ENCODE results near the gene HS6ST2.
"Not testable (repeated sequence)": the region's sequence is repeated elsewhere in the genome, so short reads cannot be mapped to it uniquely, and the experiment has no call there.

HS6ST2 gene

DNA sequence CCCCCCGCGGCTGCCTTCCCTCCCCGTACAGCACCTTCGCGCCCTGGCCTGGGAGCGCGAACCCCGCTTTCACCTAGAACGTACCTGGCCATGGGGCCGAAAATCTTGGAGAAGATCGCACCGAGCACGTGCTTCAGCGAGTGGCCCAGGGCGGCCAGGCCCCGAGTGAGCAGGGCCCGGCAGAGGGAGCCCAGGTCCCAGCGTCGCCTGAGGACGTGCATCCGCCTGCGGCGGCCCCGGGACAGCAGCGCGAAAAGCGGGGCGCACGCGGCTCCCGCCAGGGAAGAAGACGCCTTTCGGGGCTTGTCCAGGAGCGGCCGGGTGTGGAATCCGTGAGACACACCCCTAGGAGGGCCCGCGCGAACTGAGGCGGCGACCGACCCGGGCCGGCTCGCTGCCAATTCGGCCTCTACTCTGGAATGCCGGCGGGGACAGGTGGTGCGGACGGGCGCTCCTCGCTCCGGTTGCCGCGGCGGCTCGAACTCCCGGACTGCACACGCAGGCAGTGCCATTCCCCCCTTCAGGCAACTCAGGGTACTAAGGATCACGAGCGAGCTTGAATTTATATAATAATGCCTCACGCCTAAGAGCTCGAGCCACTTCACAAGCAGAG lies at the start of gene HS6ST2:
Gene HS6ST2 (minus strand): TSS at position 539 of the 613 bp plus-strand sequence.
- no peak for DNase-seq (ENCODE audit: low read depth)

DNA sequence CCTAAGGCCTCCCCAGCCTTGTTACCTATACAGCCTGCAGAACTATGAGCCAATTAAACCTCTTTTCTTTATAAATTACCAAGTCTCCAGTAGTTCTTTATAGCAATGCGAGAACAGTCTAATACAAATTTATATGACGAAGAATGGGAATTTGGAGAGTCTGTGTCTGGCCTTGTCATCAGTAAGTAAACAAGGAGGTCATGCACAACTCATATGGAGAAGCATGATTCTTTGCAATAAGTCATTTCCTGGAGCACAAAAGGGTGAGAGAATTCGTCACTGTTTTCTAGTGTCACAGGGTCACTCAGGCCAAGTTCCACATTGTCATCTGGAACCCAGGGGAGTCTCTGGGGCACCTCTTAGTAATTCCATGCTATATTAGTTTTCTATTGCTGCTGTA lies 49.0 kb upstream of the HS6ST2 start:
- DNase-seq (ENCODE audit: low read depth) = no peak

DNA sequence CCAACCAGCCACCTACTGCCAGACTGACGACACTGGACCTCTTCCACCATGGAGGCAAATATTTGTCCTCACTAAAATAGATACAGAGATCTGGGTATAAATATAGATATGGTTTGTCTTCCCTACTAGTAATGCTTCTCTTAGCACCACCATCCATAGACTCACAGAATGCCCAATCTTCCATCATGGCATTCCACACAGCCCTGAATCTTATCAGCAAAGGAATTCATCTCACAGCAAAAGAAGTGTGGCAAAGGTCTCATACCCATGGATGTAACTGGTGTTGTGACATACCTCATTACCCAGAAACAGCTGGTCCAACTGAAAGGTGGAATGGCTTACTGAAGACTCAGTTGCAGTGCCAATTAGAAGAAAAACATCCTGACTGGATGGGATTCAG lies 47.2 kb upstream of the HS6ST2 start:
- DNase-seq (ENCODE audit: low read depth) = no peak

DNA sequence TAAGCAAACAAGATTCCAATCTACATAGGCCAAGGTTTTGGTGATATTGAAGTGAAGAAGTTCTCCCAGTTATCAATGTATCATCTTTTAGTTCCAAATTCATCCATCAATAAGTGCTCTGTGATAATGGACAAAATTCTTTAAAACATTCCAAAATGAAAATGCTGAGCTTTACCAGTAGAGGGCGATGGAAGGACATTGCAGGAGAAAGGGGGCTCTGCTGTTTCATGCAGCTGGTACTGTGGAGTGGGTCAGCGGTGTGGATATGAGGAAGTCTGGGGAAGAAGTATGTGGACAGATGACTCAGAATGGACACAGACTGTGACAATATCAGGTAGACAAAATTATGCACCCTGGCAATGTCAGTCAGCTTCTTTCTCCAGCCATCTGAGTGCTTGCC lies 46.6 kb upstream of the HS6ST2 start:
- DNase-seq (ENCODE audit: low read depth) = no peak

DNA sequence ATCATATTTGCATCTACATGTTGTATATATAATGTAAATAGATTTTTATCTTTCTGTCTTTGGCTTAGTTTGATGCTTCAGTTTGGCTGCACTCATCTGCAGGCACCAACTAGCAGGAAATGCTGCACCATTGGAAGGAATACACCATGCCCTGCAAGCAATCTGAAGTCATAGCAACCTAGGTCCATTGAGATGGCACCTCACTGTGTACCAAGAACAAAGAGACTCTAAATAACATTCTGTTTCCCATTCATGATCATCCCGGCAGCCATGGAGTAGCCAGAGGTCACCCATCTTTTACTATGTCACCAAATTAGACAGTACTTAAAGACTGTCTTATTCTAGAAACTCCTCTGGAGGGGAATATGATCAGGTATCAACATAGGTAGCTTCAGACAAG lies 40.8 kb upstream of the HS6ST2 start:
- DNase-seq (ENCODE audit: low read depth) = no peak

DNA sequence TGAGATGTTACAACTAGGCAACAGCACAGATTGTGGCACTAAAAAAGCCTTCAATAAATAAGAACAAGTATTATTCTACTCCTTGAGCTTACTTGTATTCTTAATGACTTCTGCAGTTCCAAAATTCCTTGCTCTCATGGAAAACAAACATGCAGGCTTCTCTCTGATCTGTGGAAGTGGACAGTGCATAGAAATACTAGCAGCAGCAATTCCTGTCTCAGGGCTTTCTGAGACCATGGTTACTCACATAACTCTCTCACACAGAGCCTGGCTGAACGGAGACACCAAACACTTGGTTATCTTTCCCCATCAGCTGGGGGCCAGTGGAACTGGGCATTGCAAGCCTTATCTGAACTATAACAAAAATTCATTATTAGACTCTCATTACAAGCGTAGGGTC lies 32.4 kb upstream of the HS6ST2 start:
- DNase-seq (ENCODE audit: low read depth) = no peak

DNA sequence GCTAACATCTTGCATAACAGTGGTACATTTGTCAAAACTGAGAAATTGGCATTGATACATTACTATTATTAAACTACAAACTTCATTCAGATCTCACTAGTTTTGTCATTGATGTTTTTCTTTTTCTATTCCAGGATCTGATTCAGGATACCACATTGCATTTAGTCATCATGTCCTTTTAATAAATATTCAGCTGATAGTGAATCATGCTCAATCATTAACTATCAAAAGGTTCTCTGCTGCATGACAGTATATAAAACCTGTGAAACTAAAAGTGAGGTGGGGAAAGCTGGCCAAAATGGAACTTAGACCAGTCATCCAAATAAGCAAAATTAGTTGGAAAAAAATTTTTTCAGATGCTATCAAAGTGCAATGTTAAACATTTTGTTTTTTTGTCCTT lies 28.1 kb upstream of the HS6ST2 start:
- no peak for DNase-seq (ENCODE audit: low read depth)

DNA sequence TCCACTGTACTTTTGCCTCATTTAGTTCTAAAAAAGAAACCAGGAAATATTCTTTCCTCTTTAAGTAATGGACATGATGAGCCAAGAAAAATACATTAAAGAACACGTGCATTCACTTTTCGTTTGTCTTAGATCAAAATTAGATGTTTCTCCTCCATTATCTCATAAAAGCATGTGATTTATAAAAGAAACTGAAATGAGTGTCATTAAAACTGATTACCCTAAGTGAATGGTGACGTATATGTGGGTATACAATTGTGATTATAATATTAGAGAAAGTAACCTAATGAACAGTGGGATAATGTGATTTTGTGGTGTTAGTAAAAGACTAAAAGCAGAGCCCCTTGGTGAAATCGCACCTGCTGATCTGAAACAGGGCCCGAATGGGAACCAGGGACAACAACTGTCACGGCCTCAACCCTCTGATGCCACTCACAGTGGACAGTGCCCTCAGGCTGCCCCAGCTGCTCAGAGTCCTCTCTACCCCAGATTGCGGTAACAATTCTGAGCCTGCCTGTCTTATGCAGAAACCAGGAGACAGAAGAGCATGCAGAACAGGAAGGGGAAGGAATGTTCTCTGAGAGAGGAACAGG lies 25.7 kb upstream of the HS6ST2 start:
- no peak for DNase-seq (ENCODE audit: low read depth)

DNA sequence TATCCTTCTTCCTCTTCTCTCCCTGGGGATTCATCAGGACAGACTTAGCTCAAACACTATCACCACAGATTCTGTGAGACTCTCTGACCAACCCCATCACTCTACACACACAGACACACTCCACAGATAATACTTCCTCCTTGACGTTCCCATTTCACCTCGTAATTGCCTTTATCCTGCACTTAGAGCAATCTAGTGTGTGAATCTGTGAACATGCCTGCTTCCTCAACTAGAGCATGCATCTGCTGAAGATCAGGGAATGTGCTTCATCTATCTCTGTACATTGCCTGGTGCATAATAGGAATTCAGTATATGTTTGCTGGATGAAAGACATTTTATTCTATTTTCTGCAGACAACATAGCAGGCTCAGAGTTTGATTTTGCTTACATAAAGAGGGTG lies 25.1 kb upstream of the HS6ST2 start:
- DNase-seq (ENCODE audit: low read depth) = no peak

DNA sequence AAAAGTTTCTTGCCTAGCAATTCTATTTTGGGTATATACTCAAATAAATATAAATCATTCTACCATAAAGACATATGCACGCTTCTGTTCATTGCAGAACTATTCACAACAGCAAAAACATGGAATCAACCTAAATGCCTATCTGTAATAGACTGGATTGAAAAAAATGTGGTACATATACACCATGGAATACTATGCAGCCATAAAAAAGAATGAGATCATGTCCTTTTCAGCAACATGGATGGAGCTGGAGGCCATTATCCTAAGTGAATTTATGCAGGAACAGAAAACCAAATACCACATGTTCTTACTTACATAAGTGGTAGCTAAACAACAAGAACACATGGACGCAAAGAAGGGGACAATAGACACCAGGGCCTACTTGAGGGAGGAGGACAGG lies 21.6 kb upstream of the HS6ST2 start:
- DNase-seq (ENCODE audit: low read depth) = not testable (repeated sequence)

DNA sequence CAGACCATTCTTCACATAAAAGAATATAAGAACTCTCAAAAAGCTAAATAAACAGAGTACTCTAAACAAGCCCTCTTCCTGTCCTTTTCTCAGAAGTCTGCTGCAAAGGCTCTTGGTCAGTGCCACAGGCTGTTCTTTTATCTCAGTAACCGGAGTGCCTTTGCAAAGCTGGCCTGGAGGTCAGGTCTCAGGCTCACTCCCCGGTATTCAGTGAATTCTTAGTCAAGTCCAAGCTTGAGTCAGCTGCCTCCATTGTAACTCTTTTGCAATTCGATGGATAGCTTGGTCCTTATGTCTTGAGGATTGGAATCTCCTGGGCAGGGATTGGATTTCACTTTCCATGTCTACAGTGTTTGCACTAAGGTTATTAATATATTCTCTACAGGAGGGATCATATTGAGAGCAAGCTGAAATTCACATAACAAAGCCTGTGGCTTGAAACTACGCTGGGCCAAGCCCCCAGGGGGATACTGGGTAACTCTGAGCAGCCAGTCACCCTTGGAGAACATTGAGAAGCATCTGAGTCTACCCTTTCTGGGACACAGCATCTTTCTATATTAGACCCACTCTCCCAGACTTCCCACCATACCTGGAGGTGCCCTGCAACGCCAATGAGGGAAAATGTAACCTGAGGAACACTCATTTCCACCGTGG lies 10.0 kb upstream of the HS6ST2 start:
- DNase-seq (ENCODE audit: low read depth) = no peak

DNA sequence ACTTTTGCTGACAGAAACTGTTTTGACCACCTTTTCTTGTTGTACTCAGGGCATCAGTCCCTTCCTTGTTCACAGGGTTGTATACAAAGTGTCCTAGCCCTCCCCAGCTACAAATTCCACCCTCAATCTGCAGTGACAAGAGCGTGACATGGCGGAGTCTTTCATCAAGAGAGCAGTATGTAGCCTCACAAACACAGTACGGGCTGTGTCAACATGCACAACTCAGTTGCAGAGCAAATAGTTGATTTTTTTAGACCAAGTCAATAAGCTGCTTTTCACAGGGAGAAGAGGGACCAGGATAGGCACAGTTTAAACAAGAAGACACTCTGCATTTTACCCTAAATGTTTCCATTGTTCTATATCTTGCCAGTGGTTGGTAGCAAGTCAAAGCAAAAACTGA lies 8.6 kb upstream of the HS6ST2 start:
- DNase-seq (ENCODE audit: low read depth) = no peak

DNA sequence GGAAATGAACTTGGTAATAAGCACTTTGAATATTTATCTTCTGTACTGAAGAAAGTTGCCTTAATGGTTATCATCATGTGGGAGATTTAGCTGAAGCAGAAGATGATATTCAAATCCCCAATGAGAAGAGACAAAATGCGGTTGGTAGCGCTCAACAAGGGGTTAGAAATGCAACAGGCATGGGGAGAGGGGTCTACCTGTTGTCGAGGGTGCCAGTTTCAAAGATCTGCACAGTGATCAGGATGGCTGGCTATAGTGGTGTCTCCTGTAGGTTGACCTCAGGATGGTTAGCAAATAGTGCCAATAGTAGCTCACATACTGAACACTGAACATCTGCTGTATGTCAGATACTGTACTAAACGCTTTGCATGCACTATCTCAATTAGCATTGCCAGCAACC lies 7.0 kb upstream of the HS6ST2 start:
- no peak for DNase-seq (ENCODE audit: low read depth)

DNA sequence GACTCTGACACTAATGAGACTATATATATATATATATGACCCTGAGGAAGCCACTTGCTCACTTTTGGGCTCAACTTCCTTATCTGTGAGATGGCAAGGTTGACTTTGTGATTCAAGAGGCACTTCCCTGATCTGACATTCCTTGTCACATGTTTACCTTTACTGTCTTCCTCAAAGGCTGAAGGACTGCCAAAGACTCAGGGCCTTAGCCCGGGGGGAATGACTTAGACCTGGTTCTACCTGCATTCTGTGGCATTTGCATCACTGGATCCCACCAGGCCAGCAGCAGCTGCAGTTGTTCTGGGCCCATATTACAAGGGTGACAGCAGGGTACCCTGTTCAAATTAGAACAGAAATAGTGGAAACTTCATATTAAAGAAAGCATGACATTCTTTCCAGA lies 3.1 kb upstream of the HS6ST2 start:
- DNase-seq (ENCODE audit: low read depth) = no peak

DNA sequence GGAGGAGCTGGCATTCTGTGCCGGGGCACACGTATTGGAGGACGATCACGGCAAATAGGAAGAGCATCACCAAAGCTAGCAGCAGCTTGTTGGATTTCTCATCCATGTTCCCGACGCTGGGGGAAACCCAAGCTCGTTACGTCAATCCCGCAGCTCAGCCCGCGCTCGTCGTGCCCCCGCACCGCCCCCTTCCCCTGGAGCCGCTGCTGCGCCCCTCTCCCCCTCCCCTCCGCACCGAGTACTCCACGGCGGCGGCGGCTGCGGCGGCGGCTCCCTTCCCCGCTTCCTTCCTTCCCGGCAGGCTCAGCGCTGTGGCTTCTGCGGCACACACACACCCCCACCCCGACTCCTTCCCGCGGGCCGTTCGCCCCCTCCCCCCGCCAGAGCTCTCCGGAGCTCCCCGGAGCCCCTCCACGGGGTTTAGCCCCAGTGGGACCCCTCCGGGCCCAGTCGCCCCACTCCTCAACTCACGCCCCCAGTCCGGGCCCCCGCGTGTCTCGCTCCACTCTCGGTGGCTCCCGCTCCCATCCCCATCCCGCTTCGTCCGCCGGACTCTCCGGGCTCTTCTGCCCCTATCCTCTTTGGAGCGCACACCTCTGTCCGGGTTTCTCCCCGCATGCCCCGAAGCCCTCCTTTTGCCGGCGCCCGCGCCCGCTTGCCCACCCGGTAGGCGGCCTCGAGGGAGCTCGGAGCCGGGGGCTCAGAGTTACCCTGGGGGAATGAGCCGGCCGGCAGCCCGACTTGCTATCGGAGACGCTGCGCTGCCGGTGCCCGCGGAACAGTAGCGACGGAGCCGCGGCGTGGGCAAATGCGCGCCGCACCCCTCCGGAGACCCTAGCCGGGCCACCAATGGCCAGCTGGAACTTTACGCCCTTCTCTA lies 978 bp downstream of the HS6ST2 start:
- no peak for DNase-seq (ENCODE audit: low read depth)

DNA sequence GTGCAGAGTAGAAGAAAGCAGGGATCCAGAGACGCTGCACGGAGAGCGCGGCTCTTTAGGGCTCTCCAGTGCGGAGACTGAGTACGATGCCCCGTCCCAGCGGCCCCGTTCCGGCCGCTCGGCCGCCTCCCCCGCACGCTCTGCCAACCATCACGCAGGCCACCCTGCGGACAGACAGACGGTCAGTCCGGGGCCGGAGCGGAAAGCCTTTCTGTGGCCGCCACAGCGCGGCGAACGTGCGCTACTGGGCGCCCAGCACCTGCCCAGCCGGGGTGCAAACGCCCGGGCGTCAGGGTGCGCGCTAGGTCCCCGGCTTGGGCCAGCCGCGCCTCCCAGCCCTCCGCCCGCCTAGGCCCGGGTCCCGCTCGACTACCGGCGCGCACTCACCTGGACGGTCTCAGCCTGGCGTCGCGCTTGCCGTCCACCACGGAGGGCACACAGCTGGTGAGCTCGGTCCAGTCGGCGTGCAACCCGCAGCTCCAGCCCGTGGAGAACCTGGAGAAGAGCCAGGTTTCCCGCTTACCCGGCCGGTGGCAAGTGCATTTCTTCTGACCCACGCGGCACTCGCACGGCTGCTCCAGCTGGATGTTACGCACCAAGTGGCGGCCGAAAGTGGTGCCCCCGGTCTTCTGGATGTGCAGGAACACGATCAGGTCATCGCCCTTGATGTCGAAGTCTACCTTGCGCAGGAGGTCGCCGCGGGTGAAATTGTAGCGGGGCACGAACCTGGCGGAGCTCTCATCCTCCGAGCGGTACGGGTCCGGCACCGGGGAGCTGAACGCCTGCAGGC lies 1.8 kb downstream of the HS6ST2 start:
- DNase-seq (ENCODE audit: low read depth) = no peak

DNA sequence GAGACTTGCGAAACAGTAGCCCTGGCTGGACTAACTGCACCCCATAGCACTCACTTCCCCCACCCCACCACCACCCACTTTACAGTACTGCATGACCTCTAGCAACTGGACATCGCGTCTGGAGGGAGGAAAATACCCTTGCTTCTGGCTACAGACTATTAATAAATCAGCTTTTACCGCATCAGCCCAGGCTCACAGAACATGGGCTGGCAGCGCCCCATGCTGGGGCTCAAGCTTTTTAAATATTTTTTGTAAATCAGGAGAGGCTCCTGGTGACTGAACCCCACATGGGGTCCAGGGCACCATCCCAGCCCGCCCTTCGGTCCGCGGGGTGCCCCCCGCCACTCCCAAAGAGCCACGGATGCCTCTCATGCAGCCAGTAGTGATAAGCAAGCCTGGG lies 2.7 kb downstream of the HS6ST2 start:
- no peak for DNase-seq (ENCODE audit: low read depth)

DNA sequence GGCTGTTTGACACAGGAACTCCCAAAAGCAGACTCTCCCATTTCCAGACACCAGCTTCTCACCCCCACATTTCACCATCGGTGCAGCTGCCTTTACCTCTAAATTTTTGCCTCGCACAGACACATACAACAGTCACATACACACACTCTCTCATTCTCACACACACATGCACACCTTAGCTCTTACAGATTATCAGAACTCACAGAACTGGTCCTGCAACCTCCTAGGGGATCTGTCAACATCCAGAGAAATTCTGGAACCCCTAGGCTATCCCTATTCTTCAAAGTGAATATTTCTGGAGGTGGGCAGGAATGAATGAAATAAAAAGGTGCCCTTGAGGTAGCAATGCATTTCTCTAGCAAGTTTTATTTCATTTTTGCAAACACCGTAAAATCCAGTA lies 4.1 kb downstream of the HS6ST2 start:
- DNase-seq (ENCODE audit: low read depth) = no peak

DNA sequence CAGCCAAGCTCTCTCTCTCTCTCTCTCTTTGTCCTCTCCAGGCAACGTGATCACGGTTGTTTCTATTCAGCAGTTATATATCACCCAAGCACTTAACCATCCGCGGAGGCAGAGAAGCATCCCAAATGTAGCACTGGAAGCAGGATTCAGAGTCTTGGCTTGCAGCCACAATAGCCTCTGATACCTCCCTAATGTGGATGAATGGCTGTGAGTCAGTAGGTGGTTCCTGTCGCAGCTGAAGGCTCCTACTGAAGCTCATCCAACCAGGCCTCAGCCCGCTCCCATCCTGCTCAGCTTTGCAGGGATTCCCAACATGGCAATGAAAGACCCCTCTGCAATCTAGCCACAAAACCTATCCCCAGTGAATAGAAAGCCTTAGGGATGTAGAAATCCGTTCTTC lies 5.1 kb downstream of the HS6ST2 start:
- DNase-seq (ENCODE audit: low read depth) = no peak

DNA sequence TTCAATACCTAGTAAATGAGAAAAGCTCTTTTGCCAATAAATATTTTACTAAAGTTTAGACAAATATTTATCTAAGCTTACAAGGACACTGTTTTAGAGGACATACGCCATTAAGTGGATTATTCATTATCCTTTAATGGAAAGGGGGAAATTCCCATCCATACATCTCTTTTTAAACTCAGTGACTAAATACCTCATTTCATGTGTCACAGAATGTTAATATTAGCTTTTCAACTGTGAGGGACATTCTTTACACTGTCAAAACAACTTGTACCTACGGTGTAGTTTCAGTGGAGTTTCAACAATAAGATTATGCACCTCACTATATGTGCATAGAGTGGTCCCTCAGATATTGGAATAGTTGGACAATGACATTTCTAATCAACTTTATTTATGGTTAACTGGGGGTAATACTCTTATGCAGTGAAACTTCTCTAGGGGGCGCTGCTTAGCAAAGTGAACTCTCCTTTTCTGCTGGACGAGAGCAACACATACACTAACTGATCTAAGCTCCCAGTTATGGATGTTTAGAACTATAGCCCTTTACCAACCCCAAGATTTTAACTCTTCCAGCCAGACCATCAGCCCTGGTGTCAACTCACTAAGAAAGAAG lies 9.7 kb downstream of the HS6ST2 start:
- no peak for DNase-seq (ENCODE audit: low read depth)

DNA sequence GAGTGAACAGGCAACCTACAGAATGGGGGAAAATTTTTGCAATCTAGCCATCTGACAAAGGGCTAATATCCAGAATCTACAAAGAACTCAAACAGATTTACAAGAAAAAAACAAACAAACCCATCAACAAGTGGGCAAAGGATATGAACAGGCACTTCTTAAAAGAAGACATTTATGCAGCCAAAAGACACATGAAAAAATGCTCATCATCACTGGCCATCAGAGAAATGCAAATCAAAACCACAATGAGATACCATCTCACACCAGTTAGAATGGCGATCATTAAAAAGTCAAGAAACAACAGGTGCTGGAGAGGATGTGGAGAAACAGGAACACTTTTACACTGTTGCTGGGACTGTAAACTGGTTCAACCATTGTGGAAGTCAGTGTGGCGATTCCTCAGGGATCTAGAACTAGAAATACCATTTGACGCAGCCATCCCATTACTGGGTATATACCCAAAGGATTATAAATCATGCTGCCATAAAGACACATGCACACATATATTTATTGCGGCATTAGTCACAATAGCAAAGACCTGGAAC lies 13.3 kb downstream of the HS6ST2 start:
- not testable (repeated sequence) for DNase-seq (ENCODE audit: low read depth)
